HG02885 (cell line): ENCODE results near the gene ANKRD1.

Source experiments
- ATAC-seq: cut with Tn5 transposase; IDR thresholded peaks from one replicate; pipeline ENCODE4 v1.9.1; 2021; ENCODE audit warnings: mild to moderate bottlenecking; ENCODE audit not compliant: unreplicated experiment, poor library complexity

The ANKRD1 gene

GRCh38 chr10:90866050-90866598 lies 54.8 kb downstream of the ANKRD1 start:
- ATAC-seq, result no peak

GRCh38 chr10:90865401-90865800 lies 55.5 kb downstream of the ANKRD1 start:
- peak; percentile 44 for ATAC-seq

GRCh38 chr10:90862908-90863514 lies 57.9 kb downstream of the ANKRD1 start:
- ATAC-seq, result no peak
